Endothelial cell of umbilical vein (primary cell): Measurements from ENCODE around the gene FANCG. TPM values are rescaled to one million over a fixed set of nuclear protein-coding genes. Genes with fewer than 3 reads are reported as not detected.
A peak's percentile ranks its signal among the peaks of the same experiment; 100 is the strongest.

Source experiments
- BruUV-seq: library from RNA; stranded (reverse); fragments of 400-500 nt; replicated peaks from 2 replicates; lab custom pipeline; 2021; lab: Mats Ljungman, UMichigan
- CTCF ChIA-PET: fragments of 300-600, 350-600 bp; sonication (Branson Sonifier 250); formaldehyde crosslinking; loops from one replicate; lab custom pipeline; 2021; ENCODE audit warnings: antibody characterized with exemption, inconsistent platforms; lab: Charles Lee
- POLR2A ChIA-PET: fragments of 300-600, 350-600 bp; sonication (Branson Sonifier 250); formaldehyde crosslinking; loops from one replicate; lab custom pipeline; 2021; ENCODE audit warnings: antibody characterized with exemption, inconsistent platforms; lab: Charles Lee
- DNase-seq: peaks from one replicate; pipeline ENCODE4 v3.0.0-alpha.2; 2011; ENCODE audit warnings: low read depth, low spot score
- FAIRE-seq: peaks from 2 replicates; lab custom pipeline; 2011; peaks lifted over from hg19 to GRCh38; lab: Jason Lieb, UNC
- H2AFZ ChIP-seq: 2 replicates; pipeline ENCODE4 v1.6.0; 2012; ENCODE audit warnings: low read depth, low read length, control low read depth, inconsistent platforms
- H3K27ac ChIP-seq: 2 replicates; pipeline ENCODE4 v1.5.1; 2011; ENCODE audit warnings: low read depth, mild to moderate bottlenecking, control low read depth, low read length, moderate library complexity; ENCODE audit not compliant: insufficient read depth
- H3K27me3 ChIP-seq, 2 experiments: 2 replicates each; pipeline versions ENCODE4 v1.6.0 to v1.6.1; 2011; ENCODE audit warnings: low read length in 2 of 2, mixed read lengths in 1 of 2; ENCODE audit not compliant: control insufficient read depth in 2 of 2, insufficient read depth in 2 of 2
- H3K36me3 ChIP-seq, 2 experiments: 2 replicates in 1 of 2; 3 replicates in 1 of 2; pipeline ENCODE4 v1.5.1; 2011; ENCODE audit warnings: low read length in 2 of 2, mild to moderate bottlenecking in 1 of 2, moderate library complexity in 1 of 2; ENCODE audit not compliant: control insufficient read depth in 2 of 2, insufficient read depth in 2 of 2; ENCODE audit errors: extremely low read depth in 1 of 2
- H3K4me1 ChIP-seq: 3 replicates; pipeline ENCODE4 v1.5.1; 2011; ENCODE audit warnings: mild to moderate bottlenecking, low read length; ENCODE audit not compliant: control insufficient read depth, insufficient read depth; ENCODE audit errors: extremely low read depth
- H3K4me2 ChIP-seq: 2 replicates; pipeline ENCODE4 v1.6.1; 2011; ENCODE audit warnings: low read length, control low read depth, mixed read lengths; ENCODE audit not compliant: insufficient read depth
- H3K4me3 ChIP-seq, 3 experiments: fragments of 200-600 bp in 1 of 3; sonication (generic), shearing (Covaris generic) in 1 of 3; replicated peaks in 1 of 3; 2 replicates each; pipeline ENCODE4 v1.5.1; 2011 to 2016; ENCODE audit warnings: control low read depth in 3 of 3, low read length in 3 of 3, mild to moderate bottlenecking in 2 of 3, inconsistent platforms in 1 of 3, low read depth in 1 of 3, moderate library complexity in 1 of 3; ENCODE audit not compliant: insufficient read depth in 1 of 3
- H3K79me2 ChIP-seq: 2 replicates; pipeline ENCODE4 v1.6.0; 2012; ENCODE audit warnings: low read length, inconsistent platforms; ENCODE audit not compliant: control insufficient read depth, insufficient read depth
- H3K9ac ChIP-seq: replicated peaks from 2 replicates; pipeline ENCODE3; 2011; ENCODE audit warnings: low read length, control low read depth; ENCODE audit not compliant: insufficient read depth; ENCODE audit errors: extremely low read depth
- H3K9me1 ChIP-seq: replicated peaks from 3 replicates; pipeline ENCODE4 v1.6.0; 2011; ENCODE audit warnings: mild to moderate bottlenecking, low read length; ENCODE audit not compliant: control insufficient read depth, insufficient read depth; ENCODE audit errors: extremely low read depth
- H3K9me3 ChIP-seq: replicated peaks from 2 replicates; pipeline ENCODE4 v1.5.1; 2012; ENCODE audit warnings: low read length, inconsistent platforms; ENCODE audit not compliant: control insufficient read depth, insufficient read depth
- H4K20me1 ChIP-seq: replicated peaks from 2 replicates; pipeline ENCODE3; 2011; ENCODE audit warnings: mild to moderate bottlenecking, low read length; ENCODE audit not compliant: control insufficient read depth, insufficient read depth; ENCODE audit errors: extremely low read depth
- CTCF ChIP-seq, 2 donors: IDR thresholded peaks; 1 replicate in 1 of 2; 2 replicates in 1 of 2; pipeline ENCODE4 v1.5.1; 2011; ENCODE audit warnings: low read length in 2 of 2, mild to moderate bottlenecking in 2 of 2, moderate library complexity in 2 of 2, control low read depth in 1 of 2, inconsistent platforms in 1 of 2, low read depth in 1 of 2; ENCODE audit not compliant: insufficient read depth in 1 of 2; ENCODE audit errors: extremely low read depth in 1 of 2
- JUN ChIP-seq: IDR thresholded peaks from 2 replicates; pipeline ENCODE4 v1.6.1; 2011; ENCODE audit warnings: borderline replicate concordance, low read depth; ENCODE audit not compliant: insufficient read length, insufficient read depth
- POLR2A ChIP-seq: IDR thresholded peaks from 2 replicates; pipeline ENCODE4 v1.6.1; 2012; ENCODE audit warnings: low read depth, mild to moderate bottlenecking, control low read depth, low read length
- POLR2AphosphoS5 ChIP-seq: IDR thresholded peaks from 2 replicates; pipeline ENCODE4 v1.6.1; 2012; ENCODE audit warnings: low read depth, mild to moderate bottlenecking, control low read depth, low read length, moderate library complexity; ENCODE audit not compliant: insufficient read depth
- dilution Hi-C: fragments of 300-500 bp; cut with MboI; formaldehyde crosslinking; loops from one replicate; pipeline ENCODE4 v1.15.0; 2019; ENCODE audit warnings: low sequenced_read_pairs; ENCODE audit not compliant: extremely low pct_ligation_motif_present
- intact Hi-C: fragments of 100-400 bp; cut with micrococcal nuclease; formaldehyde crosslinking; loops from one replicate; pipeline ENCODE4 v1.10.0; 2022
- polyA plus RNA-seq, 4 experiments: library from polyadenylated mRNA; depleted of rRNA in 3 of 4; stranded (reverse) in 3 of 4; unstranded in 1 of 4; fragments of >200 nt; gene quantifications; 2 replicates each; pipeline versions ENCODE4 v1.2.1 to v1.2.3, GENCODE V29; 2011 to 2012; ENCODE audit warnings: missing spikeins in 1 of 4
- total RNA-seq: library from RNA; stranded (reverse); gene quantifications from 2 replicates; pipeline ENCODE4 v1.2.3, GENCODE V29; 2021

Gene FANCG
- total and polyA plus RNA-seq, 2 donors (not counting 3 experiments of a cell fraction or from before 2014, with no cell fraction given): 31.6 to 58.0 TPM

- FAIRE-seq (peak; percentile 76), DNase-seq (peak; percentile 24)
- H4K20me1 ChIP-seq: peaks cover 13% of the 10 kb centered on the region
- intact Hi-C loops: loop anchor here (2.0 kb wide), 1 partner anchor 82 kb away; the partner anchor contains the start of gene DNAJB5
- H3K27me3 ChIP-seq: no peaks in the 10 kb centered on the region
- ChIA-PET CTCF (interaction anchor here (0.6 to 2.6 kb wide), 10 partner anchors 9 to 1792 kb away, joined by 3 to 18 read pairs (median 7); partner anchors contain the start of genes FANCG and PIGO), POLR2A (interaction anchor here (0.6 to 1.9 kb wide), 9 partner anchors 8 to 45 kb away, joined by 3 to 12 read pairs (median 5); partner anchors contain the start of genes ATOSB, FANCG, PIGO and STOML2)
- H3K9me1 ChIP-seq: no peaks in the 10 kb centered on the region
- dilution Hi-C loops: no loop called here
- H3K4me1 ChIP-seq: peaks cover 29% of the 10 kb centered on the region
- H3K4me3 ChIP-seq: peak overlapping the region; percentile 79 to 97 (median 96)
- no peak for TF ChIP-seq CTCF (IDR thresholded peaks at IDR 0.05; ENCODE audit: extremely low read depth in 1 of 2, insufficient read depth in 1 of 2, low read depth in 1 of 2, low read length in 2 of 2)
- no peak for TF ChIP-seq POLR2AphosphoS5
- no peak for TF ChIP-seq POLR2A
- TF ChIP-seq JUN: no peak
- H3K27ac ChIP-seq: peak overlapping the region; percentile 95
- BruUV-seq: TSS peak; percentile 27
- no peak overlapping the region for H2AFZ ChIP-seq
- peak overlapping the region; percentile 98 for H3K4me2 ChIP-seq
- H3K36me3 ChIP-seq: peaks cover 20 to 24% of the 10 kb centered on the region in 2 experiments
- no peaks in the 10 kb centered on the region for H3K9me3 ChIP-seq
- peaks cover 59% of the 10 kb centered on the region for H3K79me2 ChIP-seq
- peak overlapping the region; percentile 99 for H3K9ac ChIP-seq
Observed at GRCh38 chr9:35070823-35071813, 8.6 kb downstream of the FANCG start.
